ENCODE results near the gene GULP1. TPM values are rescaled to one million over a fixed set of nuclear protein-coding genes. Genes with fewer than 3 reads are reported as not detected.

Gene GULP1
- total and polyA plus RNA-seq, 2 donors (not counting 1 experiment from before 2014, with no cell fraction given): 43.5 to 82.4 TPM

GRCh38 chr2:188426121-188426520 is 134.4 kb downstream of the GULP1 start:
- no peak overlapping the region for H3K9ac ChIP-seq (ENCODE audit: insufficient read depth, low read length)

GRCh38 chr2:188430705-188431104 is 139.0 kb downstream of the GULP1 start:
- H4K20me1 ChIP-seq (ENCODE audit: control insufficient read depth, extremely low read depth, insufficient read depth, low read length): no peaks in the 10 kb centered on the region
- H3K27me3 ChIP-seq (ENCODE audit: control insufficient read depth, insufficient read depth, low read length): no peaks in the 10 kb centered on the region
- no peak overlapping the region for H3K9ac ChIP-seq (ENCODE audit: insufficient read depth, low read length)
- DNase-seq (ENCODE audit: low read depth in 2 of 2): no peak
- H3K27ac ChIP-seq (ENCODE audit: insufficient read depth, low read length): no peak overlapping the region
- H3K4me2 ChIP-seq (ENCODE audit: extremely low read depth, insufficient read depth, low read length): no peak overlapping the region
- H3K4me1 ChIP-seq (ENCODE audit: control insufficient read depth, extremely low read depth, insufficient read depth, low read length): no peaks in the 10 kb centered on the region
- no peaks in the 10 kb centered on the region for H3K36me3 ChIP-seq (ENCODE audit: control insufficient read depth, insufficient read depth, low read length)
- no peaks in the 10 kb centered on the region for H3K79me2 ChIP-seq (ENCODE audit: control insufficient read depth, insufficient read depth, low read length)
- no peak for TF ChIP-seq EZH2 (IDR thresholded peaks at IDR 0.05; ENCODE audit: low read length, missing control alignments)
- TF ChIP-seq CTCF (conservative IDR thresholded peaks at IDR 0.05 in 1 of 2, IDR thresholded peaks at IDR 0.05 in 1 of 2; ENCODE audit: low read depth in 1 of 2, low read length in 2 of 2): no peak
- no peaks in the 10 kb centered on the region for H3K9me3 ChIP-seq (ENCODE audit: control insufficient read depth, insufficient read depth, low read depth, low read length)
- no peak overlapping the region for H2AFZ ChIP-seq (ENCODE audit: low read length)
- H3K4me3 ChIP-seq (replicated peaks in 1 of 4; ENCODE audit: control extremely low read depth in 1 of 4, insufficient read depth in 1 of 4, low read depth in 3 of 4, low read length in 4 of 4): no peak overlapping the region

More at GRCh38 chr2:188426121-188426520, 134.4 kb downstream of the GULP1 start:
- Histone ChIP-seq H3K4me3 (replicated peaks in 1 of 4; ENCODE audit: control extremely low read depth in 1 of 4, insufficient read depth in 1 of 4, low read depth in 3 of 4, low read length in 4 of 4) (no peak overlapping the region), H3K36me3 (ENCODE audit: control insufficient read depth, insufficient read depth, low read length) (no peaks in the 10 kb centered on the region), H2AFZ (ENCODE audit: low read length) (no peak overlapping the region), H4K20me1 (ENCODE audit: control insufficient read depth, extremely low read depth, insufficient read depth, low read length) (no peaks in the 10 kb centered on the region), H3K4me1 (ENCODE audit: control insufficient read depth, extremely low read depth, insufficient read depth, low read length) (no peaks in the 10 kb centered on the region), H3K27ac (ENCODE audit: insufficient read depth, low read length) (no peak overlapping the region), H3K27me3 (ENCODE audit: control insufficient read depth, insufficient read depth, low read length) (no peaks in the 10 kb centered on the region), H3K9me3 (ENCODE audit: control insufficient read depth, insufficient read depth, low read depth, low read length) (no peaks in the 10 kb centered on the region), H3K79me2 (ENCODE audit: control insufficient read depth, insufficient read depth, low read length) (no peaks in the 10 kb centered on the region), H3K4me2 (ENCODE audit: extremely low read depth, insufficient read depth, low read length) (no peak overlapping the region)
- TF ChIP-seq EZH2 (IDR thresholded peaks at IDR 0.05; ENCODE audit: low read length, missing control alignments) (no peak), CTCF (conservative IDR thresholded peaks at IDR 0.05 in 1 of 2, IDR thresholded peaks at IDR 0.05 in 1 of 2; ENCODE audit: low read depth in 1 of 2, low read length in 2 of 2) (no peak)
- no peak for DNase-seq (ENCODE audit: low read depth in 2 of 2)

- no peak overlapping the region for H2AFZ ChIP-seq (ENCODE audit: low read length)
- H3K9me3 ChIP-seq (ENCODE audit: control insufficient read depth, insufficient read depth, low read depth, low read length): no peaks in the 10 kb centered on the region
- no peak overlapping the region for H3K4me3 ChIP-seq (replicated peaks in 1 of 4; ENCODE audit: control extremely low read depth in 1 of 4, insufficient read depth in 1 of 4, low read depth in 3 of 4, low read length in 4 of 4)
- H4K20me1 ChIP-seq (ENCODE audit: control insufficient read depth, extremely low read depth, insufficient read depth, low read length): no peaks in the 10 kb centered on the region
- no peak overlapping the region for H3K9ac ChIP-seq (ENCODE audit: insufficient read depth, low read length)
- no peak overlapping the region for H3K4me2 ChIP-seq (ENCODE audit: extremely low read depth, insufficient read depth, low read length)
- H3K79me2 ChIP-seq (ENCODE audit: control insufficient read depth, insufficient read depth, low read length): no peaks in the 10 kb centered on the region
- no peaks in the 10 kb centered on the region for H3K36me3 ChIP-seq (ENCODE audit: control insufficient read depth, insufficient read depth, low read length)
- DNase-seq (ENCODE audit: low read depth in 2 of 2): no peak
- H3K4me1 ChIP-seq (ENCODE audit: control insufficient read depth, extremely low read depth, insufficient read depth, low read length): no peaks in the 10 kb centered on the region
- H3K27me3 ChIP-seq (ENCODE audit: control insufficient read depth, insufficient read depth, low read length): no peaks in the 10 kb centered on the region
- no peak overlapping the region for H3K27ac ChIP-seq (ENCODE audit: insufficient read depth, low read length)
- TF ChIP-seq CTCF (conservative IDR thresholded peaks at IDR 0.05 in 1 of 2, IDR thresholded peaks at IDR 0.05 in 1 of 2; ENCODE audit: low read depth in 1 of 2, low read length in 2 of 2) (no peak), EZH2 (IDR thresholded peaks at IDR 0.05; ENCODE audit: low read length, missing control alignments) (no peak)
These were observed 142.3 kb downstream of the GULP1 start for GRCh38 chr2:188434018-188434417.
